ENCODE results near the gene EXPH5.

EXPH5 gene

GRCh38 chr11:108530426-108530825 lies 63.1 kb downstream of the EXPH5 start:
- TF ChIP-seq CTCF (IDR thresholded peaks at IDR 0.05) (no peak), ZFX (IDR thresholded peaks at IDR 0.05; ENCODE audit: borderline replicate concordance) (no peak)
- H3K27ac ChIP-seq = no peak overlapping the region

GRCh38 chr11:108527382-108527781 lies 66.2 kb downstream of the EXPH5 start:
- H3K27ac ChIP-seq = no peak overlapping the region
- no peak for TF ChIP-seq ZFX (IDR thresholded peaks at IDR 0.05; ENCODE audit: borderline replicate concordance)
- TF ChIP-seq CTCF (IDR thresholded peaks at IDR 0.05) = no peak

- H3K27ac ChIP-seq = 0 out of 2 replicates have a peak overlapping the region, but pooled peaks have one; percentile 22
- no peak for TF ChIP-seq CTCF (IDR thresholded peaks at IDR 0.05)
- no peak for TF ChIP-seq ZFX (IDR thresholded peaks at IDR 0.05; ENCODE audit: borderline replicate concordance)
Measured at GRCh38 chr11:108525161-108525560, 68.4 kb downstream of the EXPH5 start.

GRCh38 chr11:108524422-108524821 lies 69.1 kb downstream of the EXPH5 start:
- TF ChIP-seq ZFX (IDR thresholded peaks at IDR 0.05; ENCODE audit: borderline replicate concordance) = no peak
- no peak for TF ChIP-seq CTCF (IDR thresholded peaks at IDR 0.05)

GRCh38 chr11:108522318-108522717 lies 71.2 kb downstream of the EXPH5 start:
- no peak for TF ChIP-seq ZFX (IDR thresholded peaks at IDR 0.05; ENCODE audit: borderline replicate concordance)
- TF ChIP-seq CTCF (IDR thresholded peaks at IDR 0.05) = no peak
- no peak overlapping the region for H3K27ac ChIP-seq

More at GRCh38 chr11:108524422-108524821, 69.1 kb downstream of the EXPH5 start:
- peak overlapping the region; percentile 22; the same call in 1 of the 2 replicates for H3K27ac ChIP-seq

- H3K27ac ChIP-seq = no peak overlapping the region
- TF ChIP-seq CTCF (IDR thresholded peaks at IDR 0.05) = no peak
- no peak for TF ChIP-seq ZFX (IDR thresholded peaks at IDR 0.05; ENCODE audit: borderline replicate concordance)
Measured at GRCh38 chr11:108518581-108518980, 75.0 kb downstream of the EXPH5 start.

GRCh38 chr11:108516125-108516524 lies 77.4 kb downstream of the EXPH5 start:
- H3K27ac ChIP-seq = no peak overlapping the region
- TF ChIP-seq CTCF (IDR thresholded peaks at IDR 0.05) = no peak
- no peak for TF ChIP-seq ZFX (IDR thresholded peaks at IDR 0.05; ENCODE audit: borderline replicate concordance)

All from 22Rv1 (cell line).